Measurements from ENCODE around the gene SCN2A. TPM values are rescaled to one million over a fixed set of nuclear protein-coding genes. Genes with fewer than 3 reads are reported as not detected.

Gene SCN2A
- total and polyA plus RNA-seq, 2 of the 4 experiments (the other 2 are of a cell fraction): 0.24 to 0.54 TPM

GRCh38 chr2:165245081-165245793 is 6.0 kb downstream of the SCN2A start:
- CTCF ChIA-PET: interaction anchor here (0.7 kb wide), 1 partner anchor 695 kb away, joined by 4 read pairs; no protein-coding TSS in a partner anchor
- H4K20me1 ChIP-seq (ENCODE audit: insufficient read depth, low read length): no peaks in the 10 kb centered on the region
- dilution Hi-C loops (cut with HindIII; ENCODE audit: low sequenced_read_pairs, unreplicated experiment): no loop called here

More at GRCh38 chr2:165245081-165245793, 6.0 kb downstream of the SCN2A start:
- no peaks in the 10 kb centered on the region for H3K27me3 ChIP-seq (ENCODE audit: control insufficient read depth, insufficient read depth, low read length)
- POLR2A ChIA-PET (ENCODE audit: unreplicated experiment): no interaction called here
- no peaks in the 10 kb centered on the region for H3K9me1 ChIP-seq (ENCODE audit: insufficient read depth, low read length)
- H2BK20ac ChIP-seq (ENCODE audit: low read depth, low read length): no peak overlapping the region
- H2BK15ac ChIP-seq (ENCODE audit: low read depth, low read length): no peak overlapping the region
- no peak overlapping the region for H3K4ac ChIP-seq (ENCODE audit: low read depth, low read length)
- WGBS, 2 experiments (ENCODE audit: extremely low coverage in 2 of 2, insufficient read length in 1 of 2): no CpG with 5 or more reads among the region's 5 CpGs
- no peak overlapping the region for H3K4me3 ChIP-seq (ENCODE audit: insufficient read depth, low read depth, low read length)
- no peak overlapping the region for H2BK120ac ChIP-seq (ENCODE audit: low read depth, low read length)
- DNase-seq (no peak), ATAC-seq (ENCODE audit: low read depth) (no peak)
- H3K4me2 ChIP-seq (ENCODE audit: low read depth, low read length): no peak overlapping the region
- no peak overlapping the region for H3K27ac ChIP-seq (ENCODE audit: insufficient read depth, low read length)
- H3K4me1 ChIP-seq (ENCODE audit: control insufficient read depth, insufficient read depth, low read length): no peaks in the 10 kb centered on the region
- H3K56ac ChIP-seq (ENCODE audit: extremely low read depth, insufficient read depth, low read length): no peak overlapping the region
- intact Hi-C loops (cut with micrococcal nuclease) (no loop called here), in situ Hi-C loops (cut with MboI; ENCODE audit: low sequenced_read_pairs) (no loop called here)
- H3K9me3 ChIP-seq (ENCODE audit: control insufficient read depth, insufficient read depth, low read length): no peaks in the 10 kb centered on the region
- no peak overlapping the region for H4K8ac ChIP-seq (ENCODE audit: low read depth in 2 of 2, low read length in 2 of 2)
- H3K23ac ChIP-seq (ENCODE audit: low read depth, low read length): no peak overlapping the region
- H4K5ac ChIP-seq (ENCODE audit: low read depth, low read length): no peak overlapping the region
- TF ChIP-seq CHD1 (IDR thresholded peaks at IDR 0.05; ENCODE audit: low read depth, low read length) (no peak), ELK1 (IDR thresholded peaks at IDR 0.05; ENCODE audit: borderline replicate concordance, low read depth, low read length) (no peak), RCOR1 (IDR thresholded peaks at IDR 0.05; ENCODE audit: insufficient replicate concordance, low read length) (no peak), RFX5 (IDR thresholded peaks at IDR 0.05; ENCODE audit: low read depth, low read length) (no peak), BHLHE40 (IDR thresholded peaks at IDR 0.05; ENCODE audit: low read depth, low read length) (no peak)
- BruUV-seq (replicated peaks): no TSS peak
- no peak overlapping the region for H2AK5ac ChIP-seq (ENCODE audit: low read depth, low read length)
- no peak overlapping the region for H4K91ac ChIP-seq (ENCODE audit: insufficient read depth, low read depth, low read length)
- no peaks in the 10 kb centered on the region for H3K36me3 ChIP-seq (ENCODE audit: control insufficient read depth, insufficient read depth, low read length)
- H2BK5ac ChIP-seq (ENCODE audit: low read depth, low read length, poor library complexity, severe bottlenecking): no peak overlapping the region
- H3K79me1 ChIP-seq (ENCODE audit: low read depth in 1 of 2, low read length in 2 of 2): no peaks in the 10 kb centered on the region
- H2AFZ ChIP-seq (replicated peaks; ENCODE audit: low read length, poor library complexity): no peak overlapping the region
- no peak overlapping the region for H3K18ac ChIP-seq (ENCODE audit: low read depth, low read length)
- no peak overlapping the region for H2AK9ac ChIP-seq (replicated peaks; ENCODE audit: low read depth, low read length, poor library complexity)
- no peak overlapping the region for H3K9ac ChIP-seq (ENCODE audit: low read depth, low read length)
- no peak overlapping the region for H3K14ac ChIP-seq (replicated peaks; ENCODE audit: low read depth, low read length)
